HepG2 (cell line): ENCODE results near the gene MIA. TPM values are rescaled to one million over a fixed set of nuclear protein-coding genes. Genes with fewer than 3 reads are reported as not detected.
A peak's percentile ranks its signal among the peaks of the same experiment; 100 is the strongest.

Experiments used
- ATAC-seq: fragments of 200-7000 bp; cut with Tn5 transposase; 3 replicates; pipeline ENCODE4 v1.9.1; 2020; ENCODE audit warnings: mild to moderate bottlenecking, moderate library complexity
- BruUV-seq: library from RNA; stranded (reverse); fragments of 400-500 nt; replicated peaks from 2 replicates; lab custom pipeline; 2021; lab: Mats Ljungman, UMichigan
- CTCF ChIA-PET: fragments of 300-600 bp; formaldehyde crosslinking; extraction: SDS; loops from one replicate; lab custom pipeline; 2021; ENCODE audit warnings: low total read pairs, inconsistent platforms, low intra/inter-chr PET ratio; lab: Yijun Ruan, JAX
- POLR2A ChIA-PET: fragments of 350-600 bp; sonication (Branson Sonifier 250); formaldehyde crosslinking; loops from one replicate; lab custom pipeline; 2020; ENCODE audit warnings: antibody characterized with exemption, inconsistent platforms; lab: Yijun Ruan, JAX
- DNase-seq: peaks from one replicate; pipeline ENCODE4 v3.0.0-alpha.2; 2015; ENCODE audit warnings: low spot score
- FAIRE-seq: peaks from 3 replicates; lab custom pipeline; 2011; peaks lifted over from hg19 to GRCh38; lab: Jason Lieb, UNC
- H2AFZ ChIP-seq: one replicate; pipeline ENCODE4 v1.6.1; 2011; ENCODE audit warnings: low read length, inconsistent platforms
- H3K27ac ChIP-seq: fragments of 300-600 bp; 3 replicates; pipeline ENCODE4 v1.8.0; 2011; ENCODE audit warnings: mixed run types, mild to moderate bottlenecking, mixed read lengths, low read length, inconsistent platforms; ENCODE audit not compliant: insufficient read depth; ENCODE audit errors: extremely low read length
- H3K27me3 ChIP-seq, 2 experiments: fragments of 200-600 bp in 1 of 2; 2 replicates in 1 of 2; 3 replicates in 1 of 2; pipeline versions ENCODE4 v1.6.0 to v1.8.0; 2011; ENCODE audit warnings: low read length in 2 of 2, mild to moderate bottlenecking in 2 of 2, moderate library complexity in 2 of 2, inconsistent platforms in 1 of 2; ENCODE audit not compliant: insufficient read depth in 2 of 2, control insufficient read depth in 1 of 2
- H3K36me3 ChIP-seq, 2 experiments: fragments of 200-600 bp in 1 of 2; replicated peaks in 1 of 2; 2 replicates in 1 of 2; 3 replicates in 1 of 2; pipeline versions ENCODE4 v1.5.1 to v1.8.0; 2011; ENCODE audit warnings: low read length in 2 of 2, inconsistent platforms in 1 of 2; ENCODE audit not compliant: insufficient read depth in 2 of 2, control insufficient read depth in 1 of 2
- H3K4me1 ChIP-seq: 2 replicates; pipeline ENCODE4 v1.5.1; 2012; ENCODE audit warnings: low read length, inconsistent platforms; ENCODE audit not compliant: insufficient read depth
- H3K4me2 ChIP-seq: 2 replicates; pipeline ENCODE4 v1.6.0; 2011; ENCODE audit warnings: low read depth, low read length, inconsistent platforms
- H3K4me3 ChIP-seq, 3 experiments: fragments of 200-600 bp in 1 of 3; sonication (generic), shearing (Covaris generic) in 1 of 3; replicated peaks in 1 of 3; 2 replicates each; pipeline ENCODE4 v1.5.1; 2011 to 2016; ENCODE audit warnings: low read length in 3 of 3, inconsistent platforms in 2 of 3, low read depth in 2 of 3, mild to moderate bottlenecking in 2 of 3, control low read depth in 1 of 3, mixed read lengths in 1 of 3; ENCODE audit not compliant: insufficient read depth in 1 of 3
- H3K79me2 ChIP-seq: one replicate; pipeline ENCODE4 v1.6.1; 2011; ENCODE audit warnings: low read length, inconsistent platforms; ENCODE audit not compliant: insufficient read depth
- H3K9ac ChIP-seq: 2 replicates; pipeline ENCODE4 v1.6.0; 2011; ENCODE audit warnings: mild to moderate bottlenecking, low read depth, low read length, inconsistent platforms; ENCODE audit not compliant: insufficient read depth
- H3K9me3 ChIP-seq: 2 replicates; pipeline ENCODE4 v1.5.1; 2012; ENCODE audit warnings: mild to moderate bottlenecking, low read length
- H4K20me1 ChIP-seq: 2 replicates; pipeline ENCODE4 v1.6.0; 2011; ENCODE audit warnings: inconsistent platforms, mild to moderate bottlenecking, low read length, moderate library complexity; ENCODE audit not compliant: insufficient read depth
- GABPB1 ChIP-seq: IDR thresholded peaks from 2 replicates; pipeline ENCODE4 v1.6.1; 2016; ENCODE audit warnings: mild to moderate bottlenecking, missing genetic modification reagents, moderate library complexity, missing compliant biosample characterization
- HDAC2 ChIP-seq: sonication (generic); formaldehyde crosslinking; IDR thresholded peaks from 2 replicates; pipeline ENCODE4 v1.4.0; 2020; ENCODE audit warnings: missing genetic modification reagents
- NFE2L2 ChIP-seq: fragments of 150-350 bp; IDR thresholded peaks from 2 replicates; pipeline ENCODE4 v1.6.1; 2014; ENCODE audit warnings: low read length
- NFYB ChIP-seq: sonication (generic); formaldehyde crosslinking; IDR thresholded peaks from 2 replicates; pipeline ENCODE4 v1.4.0; 2020; ENCODE audit warnings: missing genetic modification reagents
- NKX3-1 ChIP-seq: sonication (generic); formaldehyde crosslinking; IDR thresholded peaks from 2 replicates; pipeline ENCODE4 v1.5.0; 2020; ENCODE audit warnings: missing genetic modification reagents
- POGZ ChIP-seq: sonication (generic); formaldehyde crosslinking; IDR thresholded peaks from 2 replicates; pipeline ENCODE4 v1.4.0; 2020; ENCODE audit warnings: mild to moderate bottlenecking, missing genetic modification reagents
- SAP130 ChIP-seq: IDR thresholded peaks from 2 replicates; pipeline ENCODE4 v1.6.1; 2016; ENCODE audit warnings: low read depth
- SIX1 ChIP-seq: sonication (generic); formaldehyde crosslinking; IDR thresholded peaks from 2 replicates; pipeline ENCODE4 v1.4.0; 2020; ENCODE audit warnings: missing genetic modification reagents, borderline replicate concordance
- SP5 ChIP-seq: IDR thresholded peaks from 2 replicates; pipeline ENCODE4 v1.6.1; 2016; ENCODE audit warnings: low read depth, borderline replicate concordance
- THRA ChIP-seq: sonication (generic); formaldehyde crosslinking; IDR thresholded peaks from 2 replicates; pipeline ENCODE4 v1.4.0; 2020; ENCODE audit warnings: missing genetic modification reagents, borderline replicate concordance
- TMF1 ChIP-seq: sonication (generic); formaldehyde crosslinking; IDR thresholded peaks from 2 replicates; pipeline ENCODE4 v1.8.1; 2022; ENCODE audit warnings: low read depth, missing genetic modification reagents
- ZNF230 ChIP-seq: sonication (generic); formaldehyde crosslinking; IDR thresholded peaks from 2 replicates; pipeline ENCODE4 v1.4.0; 2020; ENCODE audit warnings: mild to moderate bottlenecking, missing genetic modification reagents
- ZNF318 ChIP-seq: sonication (generic); formaldehyde crosslinking; IDR thresholded peaks from 2 replicates; pipeline ENCODE4 v1.4.0; 2020; ENCODE audit warnings: mild to moderate bottlenecking, missing genetic modification reagents
- ZNF501 ChIP-seq: sonication (generic); formaldehyde crosslinking; IDR thresholded peaks from 2 replicates; pipeline ENCODE4 v1.5.1; 2020; ENCODE audit warnings: mild to moderate bottlenecking, moderate library complexity, missing genetic modification reagents
- ZNF569 ChIP-seq: sonication (generic); formaldehyde crosslinking; IDR thresholded peaks from 2 replicates; pipeline ENCODE4 v1.5.0; 2020; ENCODE audit warnings: mild to moderate bottlenecking, missing genetic modification reagents, moderate library complexity, borderline replicate concordance
- WGBS: methylation state at CpG from one replicate; pipeline ENCODE4 v1.1.6; 2017; ENCODE audit warnings: low lambda C conversion rate; 5-methylcytosine and 5-hydroxymethylcytosine counted together
- in situ Hi-C: cut with HindIII; loops from 2 replicates; pipeline ENCODE4 v1.10.0; 2017; ENCODE audit warnings: low pct_unique_long_range_greater_than_20kb; ENCODE audit not compliant: extremely low pct_ligation_motif_present
- intact Hi-C: fragments of 100-400 bp; cut with micrococcal nuclease; formaldehyde crosslinking; loops from one replicate; pipeline ENCODE4 v1.10.0; 2022; ENCODE audit not compliant: unreplicated experiment
- polyA plus RNA-seq, 8 experiments: library from polyadenylated mRNA; depleted of rRNA in 3 of 8; stranded (reverse) in 7 of 8; unstranded in 1 of 8; fragments of >200 nt; fragmentation: Illumina TruSeq in 4 of 8; extraction: Trizol in 4 of 8; gene quantifications; 2 replicates each; pipeline versions ENCODE4 v1.2.1 to v1.2.3, GENCODE V29; 2011 to 2016; ENCODE audit warnings: low read depth in 4 of 8, missing spikeins in 1 of 8, mixed read lengths in 1 of 8; ENCODE audit not compliant: insufficient read depth in 1 of 8
- total RNA-seq, 5 experiments: library from RNA; depleted of rRNA; stranded (reverse); fragments of >200 nt; fragmentation: Illumina TruSeq; extraction: Trizol; gene quantifications; 2 replicates each; pipeline ENCODE4 v1.2.3, GENCODE V29; 2016; ENCODE audit warnings: low read depth in 1 of 5

Gene MIA
- total and polyA plus RNA-seq, 2 of the 13 experiments (the other 11 are each of a cell fraction or from before 2014, with no cell fraction given), result 0.61 TPM; not detected in 1

- Histone ChIP-seq H3K4me3 (peak within 1 kb of the TSS; percentile 70 to 88 (median 81)), H3K79me2 (no peaks in the 10 kb centered on the region), H3K36me3 (no peaks in the 10 kb centered on the region), H3K9me3 (no peaks in the 10 kb centered on the region), H3K9ac (peak within 1 kb of the TSS; percentile 90), H3K27me3 (no peaks in the 10 kb centered on the region; a peak in 1 of 5 replicates), H3K4me1 (peaks cover 31% of the 10 kb centered on the region), H3K4me2 (peak within 1 kb of the TSS; percentile 95), H2AFZ (peak within 1 kb of the TSS; percentile 16), H3K27ac (peak within 1 kb of the TSS; percentile 97), H4K20me1 (no peaks in the 10 kb centered on the region)
- intact Hi-C loops (loop anchor here (1.0 kb wide), 1 partner anchor 20 kb away; no protein-coding TSS in a partner anchor), in situ Hi-C loops (no loop called here)
- FAIRE-seq (peak; percentile 87), DNase-seq (peak; percentile 99), ATAC-seq (peak; percentile 88)
- ChIA-PET CTCF (no interaction called here), POLR2A (interaction anchor here (0.6 to 4.1 kb wide), 26 partner anchors 8 to 780 kb away, joined by 3 to 90 read pairs (median 6); partner anchors contain the start of genes ACTMAP, COQ8B, EGLN2 and ITPKC)
- no TSS peak for BruUV-seq
- 2% methylated on average over 32 of the region's 56 CpGs for WGBS
- no peak for TF ChIP-seq NKX3-1 (CRISPR knock-in tag)
- no peak for TF ChIP-seq ZNF569 (CRISPR knock-in tag)
- TF ChIP-seq THRA (CRISPR knock-in tag), result no peak
- peak; percentile 91 for TF ChIP-seq ZNF230 (CRISPR knock-in tag)
- peak; percentile 54; the same call in 1 of the 2 replicates for TF ChIP-seq POGZ (CRISPR knock-in tag)
- peak; percentile 73; the same call in 1 of the 2 replicates for TF ChIP-seq SP5 (CRISPR knock-in tag)
- 0 out of 2 replicates have a peak, but pooled peaks have one; percentile 35 for TF ChIP-seq ZNF501 (CRISPR knock-in tag)
- TF ChIP-seq TMF1 (CRISPR knock-in tag), result no peak
- TF ChIP-seq NFE2L2, result no peak
- TF ChIP-seq SAP130 (CRISPR knock-in tag), result peak; percentile 92
- TF ChIP-seq HDAC2 (CRISPR knock-in tag), result 0 out of 2 replicates have a peak, but pooled peaks have one; percentile 13
- no peak for TF ChIP-seq SIX1 (CRISPR knock-in tag)
- 0 out of 2 replicates have a peak, but pooled peaks have one; percentile 22 for TF ChIP-seq ZNF318
- peak; percentile 97 for TF ChIP-seq NFYB
- peak; percentile 94 for TF ChIP-seq GABPB1 (CRISPR knock-in tag)
These were observed 2.8 kb downstream of the MIA start, which contains the start of gene RAB4B for GRCh38 chr19:40777937-40778705. Gene RAB4B (plus strand): TSS chr19:40778247. CDS start chr19:40778376, 129 bp downstream.
